ENCODE data around the gene MAP2K4.

DNA sequence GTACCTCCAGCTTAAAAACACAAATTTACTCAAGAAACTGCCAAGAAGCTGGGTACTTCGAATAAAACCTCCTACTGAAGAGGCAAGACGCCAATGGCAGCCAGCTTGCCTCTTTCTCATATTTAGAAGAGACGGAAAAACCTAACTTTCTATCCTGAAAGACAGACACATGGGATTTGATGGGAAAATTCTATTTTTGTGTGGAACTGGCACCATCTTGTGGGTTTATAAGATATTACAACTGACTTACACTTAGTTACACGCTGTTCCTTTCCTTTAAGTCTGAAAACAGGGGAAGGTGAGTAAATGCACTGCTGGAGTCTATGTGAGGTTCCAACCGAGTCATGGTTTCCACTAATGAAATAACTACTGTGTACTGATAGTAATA, 33.7 kb upstream of the MAP2K4 start:
- TF ChIP-seq FOXP2 (optimal IDR thresholded peaks at IDR 0.05; ENCODE audit: borderline replicate concordance, extremely low read depth, extremely low read length, insufficient read depth) (no peak), POLR2AphosphoS5 (IDR thresholded peaks at IDR 0.05; ENCODE audit: low read depth, low read length) (no peak)
